HG03575 (cell line): Measurements from ENCODE around the gene MTARC1.
A peak's percentile ranks its signal among the peaks of the same experiment; 100 is the strongest.

Experiments
- ATAC-seq: cut with Tn5 transposase; IDR thresholded peaks from one replicate; pipeline ENCODE4 v1.9.1; 2021; ENCODE audit not compliant: unreplicated experiment, insufficient number of reproducible peaks, low FRiP score; ENCODE audit errors: extremely low read depth

MTARC1 gene

GRCh38 chr1:220768126-220768601 lies 18.5 kb upstream of the MTARC1 start:
- ATAC-seq, result no peak

GRCh38 chr1:220769205-220769604 lies 17.5 kb upstream of the MTARC1 start:
- ATAC-seq, result no peak

- ATAC-seq, result peak; percentile 52
Measured at GRCh38 chr1:220770245-220770913, 16.3 kb upstream of the MTARC1 start.

GRCh38 chr1:220772846-220773245 lies 13.9 kb upstream of the MTARC1 start:
- ATAC-seq, result no peak

GRCh38 chr1:220775240-220775853 lies 11.4 kb upstream of the MTARC1 start:
- ATAC-seq, result no peak

GRCh38 chr1:220776254-220776653 lies 10.5 kb upstream of the MTARC1 start:
- ATAC-seq, result no peak

GRCh38 chr1:220776720-220777326 lies 9.9 kb upstream of the MTARC1 start:
- ATAC-seq, result no peak

- no peak for ATAC-seq
Measured at GRCh38 chr1:220783453-220783852, 3.3 kb upstream of the MTARC1 start.

- ATAC-seq, result no peak
Measured at GRCh38 chr1:220784751-220785150, 2.0 kb upstream of the MTARC1 start.

- ATAC-seq, result no peak
Measured at GRCh38 chr1:220785166-220786056, 1.3 kb upstream of the MTARC1 start.

- no peak for ATAC-seq
Measured at GRCh38 chr1:220786057-220786336, 716 bp upstream of the MTARC1 start.

GRCh38 chr1:220787069-220787619 lies 431 bp downstream of the MTARC1 start:
- ATAC-seq, result no peak

- ATAC-seq, result no peak
Measured at GRCh38 chr1:220788900-220789299, 2.2 kb downstream of the MTARC1 start.

- ATAC-seq, result no peak
Measured at GRCh38 chr1:220789532-220790147, 2.9 kb downstream of the MTARC1 start.

- no peak for ATAC-seq
Measured at GRCh38 chr1:220791285-220791684, 4.6 kb downstream of the MTARC1 start.

GRCh38 chr1:220791956-220792355 lies 5.2 kb downstream of the MTARC1 start:
- no peak for ATAC-seq

GRCh38 chr1:220796530-220796929 lies 9.8 kb downstream of the MTARC1 start:
- ATAC-seq, result no peak

GRCh38 chr1:220797044-220797443 lies 10.3 kb downstream of the MTARC1 start:
- no peak for ATAC-seq

GRCh38 chr1:220797553-220797952 lies 10.8 kb downstream of the MTARC1 start:
- ATAC-seq, result no peak
